Keratinocyte (primary cell): ENCODE results near the gene OGDH. TPM values are rescaled to one million over a fixed set of nuclear protein-coding genes. Genes with fewer than 3 reads are reported as not detected.

Experiments used
- DNase-seq: peaks from one replicate; pipeline ENCODE4 v3.0.0-alpha.2; 2011; ENCODE audit warnings: low read depth, missing footprints, low spot score
- FAIRE-seq: peaks from 2 replicates; lab custom pipeline; 2011; peaks lifted over from hg19 to GRCh38; lab: Jason Lieb, UNC
- H2AFZ ChIP-seq: 2 replicates; pipeline ENCODE4 v1.6.0; 2012; ENCODE audit warnings: low read length, control low read depth, inconsistent platforms; ENCODE audit not compliant: control insufficient read depth
- H3K27ac ChIP-seq: 2 replicates; pipeline ENCODE4 v1.5.1; 2011; ENCODE audit warnings: low read length; ENCODE audit not compliant: control insufficient read depth, insufficient read depth
- H3K27me3 ChIP-seq: 3 replicates; pipeline ENCODE4 v1.6.0; 2011; ENCODE audit warnings: low read length; ENCODE audit not compliant: control insufficient read depth, insufficient read depth; ENCODE audit errors: extremely low read depth
- H3K36me3 ChIP-seq, 2 experiments: 2 replicates in 1 of 2; 3 replicates in 1 of 2; pipeline ENCODE4 v1.5.1; 2011; ENCODE audit warnings: low read length in 2 of 2, mild to moderate bottlenecking in 1 of 2; ENCODE audit not compliant: control insufficient read depth in 2 of 2, insufficient read depth in 2 of 2; ENCODE audit errors: extremely low read depth in 1 of 2
- H3K4me1 ChIP-seq: 3 replicates; pipeline ENCODE4 v1.5.1; 2011; ENCODE audit warnings: low read length; ENCODE audit not compliant: control insufficient read depth, insufficient read depth; ENCODE audit errors: extremely low read depth
- H3K4me2 ChIP-seq: 3 replicates; pipeline ENCODE4 v1.6.0; 2011; ENCODE audit warnings: low read depth, low read length; ENCODE audit not compliant: control insufficient read depth, insufficient read depth; ENCODE audit errors: extremely low read depth
- H3K4me3 ChIP-seq, 3 experiments: fragments of 200-600 bp in 1 of 3; sonication (generic) in 1 of 3; 2 replicates in 2 of 3; 3 replicates in 1 of 3; pipeline ENCODE4 v1.5.1; 2011 to 2016; ENCODE audit warnings: low read length in 3 of 3, mild to moderate bottlenecking in 3 of 3, control low read depth in 2 of 3, inconsistent platforms in 1 of 3, low read depth in 1 of 3, mixed read lengths in 1 of 3, mixed run types in 1 of 3, moderate library complexity in 1 of 3; ENCODE audit not compliant: control insufficient read depth in 2 of 3, insufficient read depth in 2 of 3; ENCODE audit errors: extremely low read depth in 1 of 3
- H3K79me2 ChIP-seq: 2 replicates; pipeline ENCODE4 v1.6.0; 2012; ENCODE audit warnings: low read length; ENCODE audit not compliant: control insufficient read depth, insufficient read depth
- H3K9ac ChIP-seq: 3 replicates; pipeline ENCODE4 v1.6.0; 2011; ENCODE audit warnings: low read length; ENCODE audit not compliant: control insufficient read depth, insufficient read depth; ENCODE audit errors: extremely low read depth
- H3K9me1 ChIP-seq: 3 replicates; pipeline ENCODE4 v1.6.0; 2011; ENCODE audit warnings: low read length; ENCODE audit not compliant: control insufficient read depth, insufficient read depth; ENCODE audit errors: extremely low read depth
- H3K9me3 ChIP-seq: 2 replicates; pipeline ENCODE4 v1.5.1; 2012; ENCODE audit warnings: low read depth, low read length; ENCODE audit not compliant: control insufficient read depth
- H4K20me1 ChIP-seq: 3 replicates; pipeline ENCODE4 v1.6.0; 2011; ENCODE audit warnings: low read length; ENCODE audit not compliant: control insufficient read depth, insufficient read depth; ENCODE audit errors: extremely low read depth
- CTCF ChIP-seq, 3 experiments: IDR thresholded peaks in 1 of 3; conservative IDR thresholded peaks in 1 of 3; optimal IDR thresholded peaks in 1 of 3; 2 replicates in 2 of 3; 3 replicates in 1 of 3; pipeline versions ENCODE3 to v1.5.1; 2011; ENCODE audit warnings: low read length in 3 of 3, mild to moderate bottlenecking in 3 of 3, moderate library complexity in 2 of 3, control low read depth in 1 of 3, inconsistent platforms in 1 of 3; ENCODE audit not compliant: insufficient read depth in 2 of 3; ENCODE audit errors: extremely low read depth in 1 of 3
- EZH2 ChIP-seq: IDR thresholded peaks from one replicate; pipeline ENCODE4 v1.6.1; 2012; ENCODE audit warnings: inconsistent platforms, mild to moderate bottlenecking, low read length, moderate library complexity
- dilution Hi-C: fragments of 300-500 bp; cut with MboI; formaldehyde crosslinking; loops from one replicate; pipeline ENCODE4 v1.7.0; 2020; ENCODE audit warnings: low sequenced_read_pairs; ENCODE audit not compliant: extremely low pct_ligation_motif_present
- polyA plus RNA-seq, 5 experiments: library from polyadenylated mRNA; depleted of rRNA in 3 of 5; stranded (reverse) in 3 of 5; stranded (forward) in 1 of 5; unstranded in 1 of 5; fragments of >200 nt; gene quantifications; 1 replicate in 1 of 5; 2 replicates in 3 of 5; 3 replicates in 1 of 5; pipeline versions ENCODE4 v1.2.1 to v1.2.3, GENCODE V29; 2011 to 2012; ENCODE audit warnings: missing spikeins in 2 of 5, low read depth in 1 of 5, low replicate concordance in 1 of 5

OGDH gene
- polyA plus RNA-seq, 1 donor (not counting 4 experiments of a cell fraction or from before 2014, with no cell fraction given), result 46.4 TPM

GRCh38 chr7:44673324-44673723, 66.9 kb downstream of the OGDH start:
- H3K4me2 ChIP-seq, result no peak overlapping the region
- H3K9me1 ChIP-seq, result peaks cover 2% of the 10 kb centered on the region
- dilution Hi-C loops, result no loop called here
- no peaks in the 10 kb centered on the region for H3K79me2 ChIP-seq
- H3K9ac ChIP-seq, result no peak overlapping the region
- H4K20me1 ChIP-seq, result no peaks in the 10 kb centered on the region
- FAIRE-seq (no peak), DNase-seq (no peak)
- no peak overlapping the region for H3K4me3 ChIP-seq
- H3K4me1 ChIP-seq, result peaks cover 6% of the 10 kb centered on the region
- no peak overlapping the region for H2AFZ ChIP-seq
- no peaks in the 10 kb centered on the region for H3K27me3 ChIP-seq
- H3K9me3 ChIP-seq, result no peaks in the 10 kb centered on the region
- no peak for TF ChIP-seq CTCF (optimal IDR thresholded peaks at IDR 0.05 in 1 of 3, IDR thresholded peaks at IDR 0.05 in 1 of 3, conservative IDR thresholded peaks at IDR 0.05 in 1 of 3; ENCODE audit: extremely low read depth in 1 of 3, insufficient read depth in 2 of 3, low read length in 3 of 3)
- H3K27ac ChIP-seq, result no peak overlapping the region
- peaks cover 27 to 28% of the 10 kb centered on the region in 2 experiments for H3K36me3 ChIP-seq

GRCh38 chr7:44673771-44674170, 67.3 kb downstream of the OGDH start:
- no peaks in the 10 kb centered on the region for H3K27me3 ChIP-seq
- DNase-seq, result no peak
- peaks cover 10% of the 10 kb centered on the region for H3K4me1 ChIP-seq
- H4K20me1 ChIP-seq, result no peaks in the 10 kb centered on the region
- no peak overlapping the region for H3K4me3 ChIP-seq
- H3K4me2 ChIP-seq, result no peak overlapping the region
- dilution Hi-C loops, result no loop called here
- no peak overlapping the region for H3K27ac ChIP-seq
- H2AFZ ChIP-seq, result no peak overlapping the region
- no peaks in the 10 kb centered on the region for H3K79me2 ChIP-seq
- H3K9me3 ChIP-seq, result no peaks in the 10 kb centered on the region
- no peak overlapping the region for H3K9ac ChIP-seq
- peaks cover 4% of the 10 kb centered on the region for H3K9me1 ChIP-seq
- no peak for FAIRE-seq
- H3K36me3 ChIP-seq, result peaks cover 26 to 29% of the 10 kb centered on the region in 2 experiments
- TF ChIP-seq EZH2, result no peak

GRCh38 chr7:44674381-44674780, 68.0 kb downstream of the OGDH start:
- no peak overlapping the region for H2AFZ ChIP-seq
- peaks cover 27 to 34% of the 10 kb centered on the region in 2 experiments for H3K36me3 ChIP-seq
- H3K4me2 ChIP-seq, result no peak overlapping the region
- no peaks in the 10 kb centered on the region for H4K20me1 ChIP-seq
- no peak overlapping the region for H3K4me3 ChIP-seq
- FAIRE-seq (no peak), DNase-seq (no peak)
- H3K27me3 ChIP-seq, result no peaks in the 10 kb centered on the region
- dilution Hi-C loops, result no loop called here
- no peaks in the 10 kb centered on the region for H3K79me2 ChIP-seq
- TF ChIP-seq CTCF (optimal IDR thresholded peaks at IDR 0.05 in 1 of 3, IDR thresholded peaks at IDR 0.05 in 1 of 3, conservative IDR thresholded peaks at IDR 0.05 in 1 of 3; ENCODE audit: extremely low read depth in 1 of 3, insufficient read depth in 2 of 3, low read length in 3 of 3) (no peak), EZH2 (no peak)
- no peaks in the 10 kb centered on the region for H3K9me3 ChIP-seq
- peaks cover 4% of the 10 kb centered on the region for H3K9me1 ChIP-seq
- peaks cover 10% of the 10 kb centered on the region for H3K4me1 ChIP-seq
- no peak overlapping the region for H3K9ac ChIP-seq
- H3K27ac ChIP-seq, result no peak overlapping the region
